ENCODE results near the gene GAPVD1.
"Not testable (repeated sequence)": the region's sequence is repeated elsewhere in the genome, so short reads cannot be mapped to it uniquely, and the experiment has no call there.

GAPVD1 gene

GRCh38 chr9:125380406-125380805 is 118.8 kb downstream of the GAPVD1 start:
- Histone ChIP-seq H3K4me3 (ENCODE audit: insufficient read depth, low read depth, low read length) (no peak overlapping the region), H3K36me3 (ENCODE audit: control insufficient read depth, insufficient read depth, low read length) (no peaks in the 10 kb centered on the region), H3K4me1 (ENCODE audit: control insufficient read depth, insufficient read depth, low read length) (no peaks in the 10 kb centered on the region), H3K9me3 (ENCODE audit: control insufficient read depth, low read length) (no peaks in the 10 kb centered on the region), H3K27ac (ENCODE audit: insufficient read depth, low read depth, low read length, poor library complexity, severe bottlenecking) (no peak overlapping the region), H3K27me3 (ENCODE audit: control insufficient read depth, insufficient read depth, low read length, poor library complexity, severe bottlenecking) (no peaks in the 10 kb centered on the region)
- WGBS, 2 experiments: 90 to 93% methylated on average over 8 of the region's 8 CpGs

- Histone ChIP-seq H3K36me3 (ENCODE audit: control insufficient read depth, insufficient read depth, low read length) (no peaks in the 10 kb centered on the region), H3K9me3 (ENCODE audit: control insufficient read depth, low read length) (no peaks in the 10 kb centered on the region), H3K27me3 (ENCODE audit: control insufficient read depth, insufficient read depth, low read length, poor library complexity, severe bottlenecking) (no peaks in the 10 kb centered on the region), H3K4me1 (ENCODE audit: control insufficient read depth, insufficient read depth, low read length) (peaks cover 8% of the 10 kb centered on the region), H3K4me3 (ENCODE audit: insufficient read depth, low read depth, low read length) (no peak overlapping the region), H3K27ac (ENCODE audit: insufficient read depth, low read depth, low read length, poor library complexity, severe bottlenecking) (no peak overlapping the region)
- 80 to 84% methylated on average over 14 of the region's 14 CpGs for WGBS, 2 experiments
Observed at GRCh38 chr9:125387861-125388524, 126.4 kb downstream of the GAPVD1 start.

GRCh38 chr9:125388978-125389377 is 127.4 kb downstream of the GAPVD1 start:
- H3K9me3 ChIP-seq (ENCODE audit: control insufficient read depth, low read length): no peaks in the 10 kb centered on the region
- no peaks in the 10 kb centered on the region for H3K27me3 ChIP-seq (ENCODE audit: control insufficient read depth, insufficient read depth, low read length, poor library complexity, severe bottlenecking)
- H3K4me3 ChIP-seq (ENCODE audit: insufficient read depth, low read depth, low read length): no peak overlapping the region
- no peaks in the 10 kb centered on the region for H3K36me3 ChIP-seq (ENCODE audit: control insufficient read depth, insufficient read depth, low read length)
- H3K27ac ChIP-seq (ENCODE audit: insufficient read depth, low read depth, low read length, poor library complexity, severe bottlenecking): no peak overlapping the region
- 72 to 74% methylated on average over 6 of the region's 6 CpGs for WGBS, 2 experiments
- peaks cover 8% of the 10 kb centered on the region for H3K4me1 ChIP-seq (ENCODE audit: control insufficient read depth, insufficient read depth, low read length)

GRCh38 chr9:125391704-125392103 is 130.1 kb downstream of the GAPVD1 start:
- H3K36me3 ChIP-seq (ENCODE audit: control insufficient read depth, insufficient read depth, low read length): no peaks in the 10 kb centered on the region
- no peak overlapping the region for H3K4me3 ChIP-seq (ENCODE audit: insufficient read depth, low read depth, low read length)
- H3K27me3 ChIP-seq (ENCODE audit: control insufficient read depth, insufficient read depth, low read length, poor library complexity, severe bottlenecking): no peaks in the 10 kb centered on the region
- 90 to 96% methylated on average over 6 of the region's 6 CpGs for WGBS, 2 experiments
- peaks cover 8% of the 10 kb centered on the region for H3K4me1 ChIP-seq (ENCODE audit: control insufficient read depth, insufficient read depth, low read length)
- no peak overlapping the region for H3K27ac ChIP-seq (ENCODE audit: insufficient read depth, low read depth, low read length, poor library complexity, severe bottlenecking)
- no peaks in the 10 kb centered on the region for H3K9me3 ChIP-seq (ENCODE audit: control insufficient read depth, low read length)

- H3K27ac ChIP-seq (ENCODE audit: insufficient read depth, low read depth, low read length, poor library complexity, severe bottlenecking): no peak overlapping the region
- H3K4me3 ChIP-seq (ENCODE audit: insufficient read depth, low read depth, low read length): no peak overlapping the region
- WGBS, 2 experiments: 92 to 95% methylated on average over 3 of the region's 3 CpGs
- H3K36me3 ChIP-seq (ENCODE audit: control insufficient read depth, insufficient read depth, low read length): no peaks in the 10 kb centered on the region
- no peaks in the 10 kb centered on the region for H3K27me3 ChIP-seq (ENCODE audit: control insufficient read depth, insufficient read depth, low read length, poor library complexity, severe bottlenecking)
- no peaks in the 10 kb centered on the region for H3K9me3 ChIP-seq (ENCODE audit: control insufficient read depth, low read length)
- peaks cover 3% of the 10 kb centered on the region for H3K4me1 ChIP-seq (ENCODE audit: control insufficient read depth, insufficient read depth, low read length)
Observed at GRCh38 chr9:125393426-125393825, 131.8 kb downstream of the GAPVD1 start.

GRCh38 chr9:125396799-125397198 is 135.2 kb downstream of the GAPVD1 start:
- H3K27me3 ChIP-seq (ENCODE audit: control insufficient read depth, insufficient read depth, low read length, poor library complexity, severe bottlenecking): no peaks in the 10 kb centered on the region
- WGBS, 2 experiments: 96 to 97% methylated on average over 5 to 6 of the region's 6 CpGs
- no peak overlapping the region for H3K27ac ChIP-seq (ENCODE audit: insufficient read depth, low read depth, low read length, poor library complexity, severe bottlenecking)
- H3K9me3 ChIP-seq (ENCODE audit: control insufficient read depth, low read length): no peaks in the 10 kb centered on the region
- no peak overlapping the region for H3K4me3 ChIP-seq (ENCODE audit: insufficient read depth, low read depth, low read length)
- no peaks in the 10 kb centered on the region for H3K36me3 ChIP-seq (ENCODE audit: control insufficient read depth, insufficient read depth, low read length)
- no peaks in the 10 kb centered on the region for H3K4me1 ChIP-seq (ENCODE audit: control insufficient read depth, insufficient read depth, low read length)

GRCh38 chr9:125397736-125398135 is 136.1 kb downstream of the GAPVD1 start:
- Histone ChIP-seq H3K27me3 (ENCODE audit: control insufficient read depth, insufficient read depth, low read length, poor library complexity, severe bottlenecking) (no peaks in the 10 kb centered on the region), H3K4me1 (ENCODE audit: control insufficient read depth, insufficient read depth, low read length) (no peaks in the 10 kb centered on the region), H3K27ac (ENCODE audit: insufficient read depth, low read depth, low read length, poor library complexity, severe bottlenecking) (no peak overlapping the region), H3K4me3 (ENCODE audit: insufficient read depth, low read depth, low read length) (no peak overlapping the region), H3K36me3 (ENCODE audit: control insufficient read depth, insufficient read depth, low read length) (no peaks in the 10 kb centered on the region), H3K9me3 (ENCODE audit: control insufficient read depth, low read length) (no peaks in the 10 kb centered on the region)
- WGBS, 2 experiments: 89 to 90% methylated on average over 11 of the region's 11 CpGs

GRCh38 chr9:125398243-125398642 is 136.6 kb downstream of the GAPVD1 start:
- Histone ChIP-seq H3K27me3 (ENCODE audit: control insufficient read depth, insufficient read depth, low read length, poor library complexity, severe bottlenecking) (no peaks in the 10 kb centered on the region), H3K4me1 (ENCODE audit: control insufficient read depth, insufficient read depth, low read length) (no peaks in the 10 kb centered on the region), H3K4me3 (ENCODE audit: insufficient read depth, low read depth, low read length) (no peak overlapping the region), H3K9me3 (ENCODE audit: control insufficient read depth, low read length) (no peaks in the 10 kb centered on the region), H3K27ac (ENCODE audit: insufficient read depth, low read depth, low read length, poor library complexity, severe bottlenecking) (no peak overlapping the region), H3K36me3 (ENCODE audit: control insufficient read depth, insufficient read depth, low read length) (no peaks in the 10 kb centered on the region)
- WGBS, 2 experiments: 100% methylated on average over 1 of the region's 1 CpG; no CpG with 5 or more reads in 1 of the 2 experiments

GRCh38 chr9:125399165-125399564 is 137.5 kb downstream of the GAPVD1 start:
- no peak overlapping the region for H3K27ac ChIP-seq (ENCODE audit: insufficient read depth, low read depth, low read length, poor library complexity, severe bottlenecking)
- 91 to 93% methylated on average over 12 of the region's 12 CpGs for WGBS, 2 experiments
- H3K4me1 ChIP-seq (ENCODE audit: control insufficient read depth, insufficient read depth, low read length): no peaks in the 10 kb centered on the region
- H3K4me3 ChIP-seq (ENCODE audit: insufficient read depth, low read depth, low read length): no peak overlapping the region
- no peaks in the 10 kb centered on the region for H3K9me3 ChIP-seq (ENCODE audit: control insufficient read depth, low read length)
- no peaks in the 10 kb centered on the region for H3K36me3 ChIP-seq (ENCODE audit: control insufficient read depth, insufficient read depth, low read length)
- no peaks in the 10 kb centered on the region for H3K27me3 ChIP-seq (ENCODE audit: control insufficient read depth, insufficient read depth, low read length, poor library complexity, severe bottlenecking)

- Histone ChIP-seq H3K9me3 (ENCODE audit: control insufficient read depth, low read length) (no peaks in the 10 kb centered on the region), H3K27me3 (ENCODE audit: control insufficient read depth, insufficient read depth, low read length, poor library complexity, severe bottlenecking) (no peaks in the 10 kb centered on the region), H3K4me1 (ENCODE audit: control insufficient read depth, insufficient read depth, low read length) (no peaks in the 10 kb centered on the region), H3K4me3 (ENCODE audit: insufficient read depth, low read depth, low read length) (no peak overlapping the region), H3K27ac (ENCODE audit: insufficient read depth, low read depth, low read length, poor library complexity, severe bottlenecking) (no peak overlapping the region), H3K36me3 (ENCODE audit: control insufficient read depth, insufficient read depth, low read length) (no peaks in the 10 kb centered on the region)
- WGBS, 2 experiments: 91 to 94% methylated on average over 20 of the region's 20 CpGs
Observed at GRCh38 chr9:125399666-125400065, 138.0 kb downstream of the GAPVD1 start.

GRCh38 chr9:125400232-125400631 is 138.6 kb downstream of the GAPVD1 start:
- not testable (repeated sequence) for H3K4me3 ChIP-seq (ENCODE audit: insufficient read depth, low read depth, low read length); H3K27ac ChIP-seq (ENCODE audit: insufficient read depth, low read depth, low read length, poor library complexity, severe bottlenecking); H3K36me3 ChIP-seq (ENCODE audit: control insufficient read depth, insufficient read depth, low read length); H3K9me3 ChIP-seq (ENCODE audit: control insufficient read depth, low read length); H3K4me1 ChIP-seq (ENCODE audit: control insufficient read depth, insufficient read depth, low read length); H3K27me3 ChIP-seq (ENCODE audit: control insufficient read depth, insufficient read depth, low read length, poor library complexity, severe bottlenecking)
- WGBS, 2 experiments: 91% methylated on average over 8 of the region's 8 CpGs

All from ectodermal cell (in vitro differentiated cells).